HL-60/S4 (cell line): Measurements from ENCODE around the gene MAPK11.
"Not testable (repeated sequence)": the region's sequence is repeated elsewhere in the genome, so short reads cannot be mapped to it uniquely, and the experiment has no call there.

Experiments
- in situ Hi-C: fragments of 300-500 bp; cut with MboI; formaldehyde crosslinking; loops from 2 replicates; pipeline ENCODE4 v1.14.3; 2022; ENCODE audit warnings: low sequenced_read_pairs

The MAPK11 gene

GRCh38 chr22:50278956-50279619, 8.9 kb upstream of the MAPK11 start:
- in situ Hi-C loops, result loop anchor here (5.0 kb wide), 1 partner anchor 48 kb away; the partner anchor contains the start of gene DENND6B

- in situ Hi-C loops, result loop anchor here (5.0 kb wide), 1 partner anchor 49 kb away; the partner anchor contains the start of gene DENND6B
These were observed 8.3 kb upstream of the MAPK11 start for GRCh38 chr22:50278461-50278860.

DNA sequence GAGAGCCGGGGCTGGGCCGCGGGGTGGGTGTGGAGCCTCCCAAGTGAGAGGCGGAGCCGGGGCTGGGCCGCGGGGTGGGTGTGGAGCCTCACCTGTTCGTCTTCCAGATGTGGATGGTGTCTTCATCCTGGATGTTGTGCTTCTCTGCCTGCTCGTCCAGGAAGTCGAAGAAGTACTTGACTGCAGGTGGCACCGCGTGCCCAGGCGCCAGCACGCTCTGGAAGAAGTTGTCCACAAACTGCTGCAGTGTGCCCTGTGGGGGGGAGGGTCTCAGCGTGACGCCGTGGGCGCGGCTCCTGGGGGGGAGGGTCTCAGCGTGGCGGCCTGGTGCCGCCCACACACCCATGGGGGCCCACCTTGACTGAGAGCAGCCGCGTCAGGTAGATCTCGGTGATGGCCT, 7.6 kb upstream of the MAPK11 start:
- in situ Hi-C loops, result loop anchor here (5.0 kb wide), 1 partner anchor 50 kb away; the partner anchor contains the start of gene DENND6B

DNA sequence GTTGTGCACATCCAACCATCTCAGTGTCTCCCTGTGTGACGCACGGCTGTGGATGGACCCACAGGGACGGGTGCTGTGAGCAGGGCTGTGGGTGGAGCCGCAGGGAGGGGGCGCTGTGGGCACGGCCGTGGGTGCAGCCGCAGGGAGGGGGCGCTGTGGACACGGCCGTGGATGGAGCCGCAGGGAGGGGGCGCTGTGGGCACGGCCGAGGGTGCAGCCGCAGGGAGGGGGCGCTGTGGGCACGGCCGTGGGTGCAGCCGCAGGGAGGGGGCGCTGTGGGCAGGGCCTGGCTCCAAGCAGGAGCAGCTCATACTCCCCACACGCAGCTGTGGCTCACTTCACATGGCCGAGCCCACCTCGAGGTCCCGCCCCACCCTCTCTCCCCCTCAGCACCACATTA, 6.0 kb upstream of the MAPK11 start:
- in situ Hi-C loops, result loop anchor here (5.0 kb wide), 1 partner anchor 51 kb away; the partner anchor contains the start of gene DENND6B

DNA sequence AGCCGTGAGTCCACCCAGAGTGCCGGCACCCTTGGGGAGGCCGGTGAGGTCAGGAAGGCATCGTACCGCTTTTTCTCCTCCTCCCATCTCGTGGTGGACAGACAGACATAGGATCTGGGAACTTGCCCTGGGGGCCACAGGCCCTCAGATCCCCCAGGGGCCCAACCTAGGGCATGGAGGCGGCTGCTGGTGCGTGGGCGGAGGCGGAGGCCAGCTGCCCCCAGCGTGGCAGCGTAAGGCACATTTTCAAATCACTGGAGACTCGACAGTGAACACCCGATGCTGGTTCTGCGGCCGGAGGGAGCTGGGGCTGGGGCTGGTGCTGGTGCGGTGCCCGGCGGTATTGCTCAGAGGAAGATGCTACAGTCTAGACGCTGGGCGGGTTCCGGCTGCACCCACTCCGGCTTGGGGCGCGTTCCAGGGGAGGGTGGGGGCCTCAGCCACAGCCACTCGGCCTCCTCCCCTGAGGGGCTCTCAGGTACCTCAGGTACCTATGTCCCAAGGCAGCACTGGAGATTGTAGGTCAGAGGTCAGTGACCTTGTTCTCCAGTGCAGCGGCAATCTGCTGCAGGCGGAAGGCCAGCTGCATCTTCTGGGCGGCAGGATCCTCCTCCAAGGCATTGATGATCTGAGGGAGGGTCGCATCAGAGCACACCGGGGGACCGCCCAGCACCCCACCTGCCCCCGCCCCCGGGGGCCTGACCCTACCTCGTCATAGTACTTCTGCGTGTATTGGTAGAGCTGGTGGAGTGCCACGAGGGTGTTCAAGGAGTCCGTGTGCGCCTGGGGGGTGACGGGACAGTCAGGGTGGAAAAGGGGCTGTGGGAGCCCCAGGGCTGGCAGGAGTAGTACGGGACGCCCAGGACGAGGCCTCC, 5.2 kb upstream of the MAPK11 start:
- in situ Hi-C loops, result loop anchor here (5.0 kb wide), 1 partner anchor 52 kb away; the partner anchor contains the start of gene DENND6B

- in situ Hi-C loops, result loop anchor here (5.0 kb wide), 1 partner anchor 53 kb away; the partner anchor contains the start of gene DENND6B
These were observed 4.6 kb upstream of the MAPK11 start for GRCh38 chr22:50274771-50275170.

- in situ Hi-C loops, result no loop called here
These were observed 4.1 kb upstream of the MAPK11 start for GRCh38 chr22:50274311-50274710.

DNA sequence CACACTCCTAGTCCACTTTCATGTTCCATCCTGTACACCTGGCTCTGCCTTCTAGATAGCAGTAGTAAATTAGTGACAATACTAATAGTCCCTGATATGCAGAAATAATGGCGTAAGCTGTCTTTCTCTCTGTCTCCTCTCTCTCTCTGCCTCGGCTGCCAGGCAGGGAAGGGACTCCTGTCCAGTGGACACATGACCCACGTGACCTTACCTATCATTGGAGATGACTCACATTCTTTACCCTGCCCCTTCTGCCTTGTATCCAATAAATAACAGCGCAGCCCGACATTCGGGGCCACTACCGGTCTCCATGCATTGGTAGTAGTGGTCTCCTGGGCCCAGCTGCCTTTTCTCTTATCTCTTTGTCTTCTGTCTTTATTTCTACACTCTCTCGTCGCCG, 3.6 kb upstream of the MAPK11 start:
- in situ Hi-C loops, result not testable (repeated sequence)

DNA sequence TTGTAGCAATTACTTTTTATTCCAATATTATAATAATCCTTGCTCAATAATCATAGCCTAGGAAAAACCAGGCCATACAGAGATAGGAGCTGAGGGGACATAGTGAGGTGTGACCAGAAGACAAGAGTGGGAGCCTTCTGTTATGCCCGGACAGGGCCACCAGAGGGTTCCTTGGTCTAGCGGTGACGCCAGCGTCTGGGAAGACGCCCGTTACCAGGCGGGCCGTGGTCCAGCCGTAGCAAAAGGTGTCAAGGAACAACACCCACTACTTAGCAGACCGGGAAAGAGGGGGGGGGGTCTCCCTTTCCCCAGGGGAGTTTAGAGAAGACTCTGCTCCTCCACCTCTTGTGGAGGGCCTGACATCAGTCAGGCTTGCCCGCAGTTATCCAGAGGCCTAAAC, 3.2 kb upstream of the MAPK11 start:
- in situ Hi-C loops, result not testable (repeated sequence)

- in situ Hi-C loops, result no loop called here
These were observed 2.0 kb upstream of the MAPK11 start for GRCh38 chr22:50272044-50272802.

- in situ Hi-C loops, result no loop called here
These were observed 1.4 kb upstream of the MAPK11 start for GRCh38 chr22:50271519-50271970.

DNA sequence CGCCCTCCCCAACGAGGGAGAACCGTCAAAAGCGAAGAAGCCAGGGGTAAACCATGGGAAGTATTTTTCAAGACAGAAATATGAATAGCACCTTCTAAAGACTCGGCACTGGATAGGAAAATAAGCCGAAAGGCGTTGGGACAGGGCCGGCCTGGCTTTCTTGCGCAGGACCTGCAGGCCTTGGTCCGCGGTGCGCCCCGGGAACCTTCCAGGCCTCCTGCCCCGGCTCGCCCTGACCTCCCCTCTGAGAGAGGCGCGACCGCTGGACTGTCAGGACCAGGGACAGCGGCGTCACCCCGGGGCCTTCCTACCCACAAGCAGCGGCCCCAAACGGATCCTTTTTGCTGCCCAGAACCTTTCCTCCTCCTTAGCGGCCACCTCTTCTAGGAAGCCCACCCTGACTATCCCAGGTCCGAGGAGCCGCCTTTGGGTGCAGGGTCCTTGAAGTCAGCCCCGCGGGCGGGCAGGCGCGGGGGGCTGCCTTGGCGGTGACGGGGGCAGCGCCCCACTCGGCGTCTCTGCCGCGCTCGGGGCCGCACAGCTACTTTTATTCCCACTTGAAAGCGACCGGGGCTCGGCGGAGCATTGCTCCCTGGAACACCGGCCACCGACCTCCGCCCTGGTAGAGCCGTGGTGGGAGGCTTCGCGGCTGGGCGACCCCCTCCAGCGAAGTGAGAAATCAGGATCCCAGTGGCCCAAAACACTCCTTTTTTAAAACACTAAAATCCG, 650 bp upstream of the MAPK11 start:
- in situ Hi-C loops, result no loop called here

GRCh38 chr22:50269573-50269969, 609 bp downstream of the MAPK11 start:
- in situ Hi-C loops, result loop anchor here (10.0 kb wide), 1 partner anchor 225 kb away; no protein-coding TSS in a partner anchor

DNA sequence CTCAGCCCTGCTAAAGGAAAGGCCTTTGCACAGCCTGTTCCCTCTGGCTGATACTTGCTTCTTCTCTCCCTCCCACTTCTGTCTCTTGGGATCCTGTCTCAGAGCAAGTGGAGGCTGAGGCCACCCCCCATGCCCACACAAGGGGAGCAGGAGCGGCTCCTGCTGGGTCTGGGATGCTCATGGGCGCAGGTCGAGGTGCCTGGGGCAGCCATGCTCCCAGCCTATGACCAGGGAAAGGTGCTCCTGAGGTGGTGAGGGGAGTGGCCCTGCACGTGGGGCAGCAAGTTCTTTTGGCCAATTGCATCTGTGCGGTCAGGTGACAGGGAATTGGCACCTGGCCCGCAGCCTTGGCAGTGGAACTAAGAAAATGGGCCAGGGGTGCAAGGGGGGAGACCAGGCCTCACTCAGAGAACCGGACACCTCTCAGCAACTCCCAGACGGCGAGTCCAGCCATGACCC, 1.5 kb downstream of the MAPK11 start:
- in situ Hi-C loops, result loop anchor here (10.0 kb wide), 1 partner anchor 226 kb away; no protein-coding TSS in a partner anchor

- in situ Hi-C loops, result loop anchor here (10.0 kb wide), 1 partner anchor 227 kb away; no protein-coding TSS in a partner anchor
These were observed 2.4 kb downstream of the MAPK11 start for GRCh38 chr22:50267591-50268390.

DNA sequence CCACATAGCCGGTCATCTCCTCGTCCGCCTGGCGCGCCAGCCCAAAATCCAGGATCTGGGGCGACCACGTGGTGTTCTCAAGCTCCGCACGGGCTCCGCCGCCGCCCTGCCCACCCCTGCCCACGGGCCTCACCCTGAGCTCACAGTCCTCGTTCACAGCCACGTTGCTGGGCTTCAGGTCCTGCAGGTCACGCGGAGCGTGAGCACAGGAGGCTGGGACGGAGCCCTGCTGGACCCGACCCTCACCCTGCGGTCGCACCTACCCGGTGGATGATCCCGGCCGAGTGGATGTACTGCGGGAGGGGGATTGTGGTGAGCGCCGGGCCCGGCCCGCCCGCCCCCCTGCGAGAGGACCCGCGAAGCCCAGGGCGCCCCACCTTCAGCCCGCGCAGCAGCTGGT, 3.2 kb downstream of the MAPK11 start:
- in situ Hi-C loops, result loop anchor here (10.0 kb wide), 1 partner anchor 228 kb away; no protein-coding TSS in a partner anchor

GRCh38 chr22:50264946-50265669, 5.1 kb downstream of the MAPK11 start:
- in situ Hi-C loops, result loop anchor here (10.0 kb wide), 1 partner anchor 230 kb away; no protein-coding TSS in a partner anchor

GRCh38 chr22:50264104-50264745, 6.0 kb downstream of the MAPK11 start:
- in situ Hi-C loops, result loop anchor here (10.0 kb wide), 1 partner anchor 231 kb away; no protein-coding TSS in a partner anchor
